DND-41 (cell line): ENCODE measurements around the gene SLC13A5.

Experiments used
- ATAC-seq: fragments of 200-7000 bp; cut with Tn5 transposase; 3 replicates; pipeline ENCODE4 v1.9.1; 2021; ENCODE audit warnings: low read depth; ENCODE audit not compliant: insufficient read depth
- DNase-seq: peaks from one replicate; pipeline ENCODE4 v3.0.0-alpha.2; 2020
- H2AFZ ChIP-seq: 2 replicates; pipeline ENCODE4 v1.6.0; 2012; ENCODE audit warnings: low read depth, low read length
- H3K27ac ChIP-seq: 2 replicates; pipeline ENCODE4 v1.5.1; 2012; ENCODE audit warnings: low read length, inconsistent platforms
- H3K27me3 ChIP-seq: fragments of 200-600 bp; sonication (generic); 2 replicates; pipeline ENCODE4 v1.6.0; 2012; ENCODE audit warnings: low read length, mild to moderate bottlenecking, inconsistent platforms; ENCODE audit not compliant: insufficient read depth, poor library complexity
- H3K36me3 ChIP-seq: 2 replicates; pipeline ENCODE4 v1.5.1; 2012; ENCODE audit warnings: low read length, inconsistent platforms; ENCODE audit not compliant: insufficient read depth
- H3K4me1 ChIP-seq: 2 replicates; pipeline ENCODE4 v1.5.1; 2012; ENCODE audit warnings: mild to moderate bottlenecking, low read length; ENCODE audit not compliant: insufficient read depth
- H3K4me2 ChIP-seq: 2 replicates; pipeline ENCODE4 v1.6.0; 2012; ENCODE audit warnings: mild to moderate bottlenecking, moderate library complexity, low read length, inconsistent platforms; ENCODE audit not compliant: insufficient read depth
- H3K4me3 ChIP-seq, 2 experiments: fragments of 200-600 bp in 1 of 2; shearing (Covaris generic) in 1 of 2; 2 replicates each; pipeline ENCODE4 v1.5.1; 2012 to 2016; ENCODE audit warnings: inconsistent platforms in 2 of 2, low read length in 2 of 2, mild to moderate bottlenecking in 2 of 2, low read depth in 1 of 2, moderate library complexity in 1 of 2
- H3K79me2 ChIP-seq: 2 replicates; pipeline ENCODE4 v1.6.0; 2012; ENCODE audit warnings: low read length, inconsistent platforms; ENCODE audit not compliant: insufficient read depth
- H3K9ac ChIP-seq: 2 replicates; pipeline ENCODE4 v1.6.0; 2012; ENCODE audit warnings: low read depth, mild to moderate bottlenecking, inconsistent platforms, low read length, moderate library complexity
- H3K9me3 ChIP-seq: 2 replicates; pipeline ENCODE4 v1.5.1; 2012; ENCODE audit warnings: low read length, moderate library complexity, mild to moderate bottlenecking, inconsistent platforms; ENCODE audit not compliant: insufficient read depth, severe bottlenecking
- H4K20me1 ChIP-seq: 2 replicates; pipeline ENCODE4 v1.6.0; 2012; ENCODE audit warnings: low read length; ENCODE audit not compliant: insufficient read depth
- CTCF ChIP-seq: IDR thresholded peaks from 2 replicates; pipeline ENCODE4 v1.5.1; 2012; ENCODE audit warnings: borderline replicate concordance, low read length, moderate library complexity, mild to moderate bottlenecking; ENCODE audit not compliant: poor library complexity, severe bottlenecking; ENCODE audit errors: extremely low read depth
- EZH2 ChIP-seq: IDR thresholded peaks from 3 replicates; pipeline ENCODE4 v1.6.1; 2012; ENCODE audit warnings: borderline replicate concordance, low read depth, mild to moderate bottlenecking, moderate library complexity, low read length, inconsistent platforms; ENCODE audit not compliant: severe bottlenecking

Gene SLC13A5

GRCh38 chr17:6714315-6714874 lies 1.2 kb upstream of the SLC13A5 start:
- H3K27ac ChIP-seq, result no peak overlapping the region
- no peak overlapping the region for H3K4me2 ChIP-seq
- ATAC-seq, result no peak
- no peaks in the 10 kb centered on the region for H3K79me2 ChIP-seq
- H3K9me3 ChIP-seq, result no peaks in the 10 kb centered on the region
- H2AFZ ChIP-seq, result no peak overlapping the region
- no peak overlapping the region for H3K4me3 ChIP-seq
- no peaks in the 10 kb centered on the region for H4K20me1 ChIP-seq
- no peaks in the 10 kb centered on the region for H3K36me3 ChIP-seq
- H3K27me3 ChIP-seq, result no peaks in the 10 kb centered on the region
- DNase-seq, result no peak
- no peaks in the 10 kb centered on the region for H3K4me1 ChIP-seq
- no peak overlapping the region for H3K9ac ChIP-seq
- TF ChIP-seq EZH2, result no peak
- TF ChIP-seq CTCF, result no peak

- no peak overlapping the region for H3K27ac ChIP-seq
- TF ChIP-seq EZH2 (no peak), CTCF (no peak)
- H3K9ac ChIP-seq, result no peak overlapping the region
- no peak overlapping the region for H2AFZ ChIP-seq
- no peak for ATAC-seq
- H3K4me3 ChIP-seq, result no peak overlapping the region
- no peak overlapping the region for H3K4me2 ChIP-seq
- H4K20me1 ChIP-seq, result no peaks in the 10 kb centered on the region
- DNase-seq, result no peak
- H3K79me2 ChIP-seq, result no peaks in the 10 kb centered on the region
- H3K36me3 ChIP-seq, result no peaks in the 10 kb centered on the region
- no peaks in the 10 kb centered on the region for H3K27me3 ChIP-seq
- no peaks in the 10 kb centered on the region for H3K4me1 ChIP-seq
- H3K9me3 ChIP-seq, result no peaks in the 10 kb centered on the region
These were observed 726 bp upstream of the SLC13A5 start for GRCh38 chr17:6713918-6714271.

- Histone ChIP-seq H2AFZ (no peak overlapping the region), H3K79me2 (no peaks in the 10 kb centered on the region), H3K4me3 (no peak overlapping the region), H3K36me3 (no peaks in the 10 kb centered on the region), H3K27ac (no peak overlapping the region), H3K4me2 (no peak overlapping the region), H3K9me3 (no peaks in the 10 kb centered on the region), H3K27me3 (peaks cover 2% of the 10 kb centered on the region), H4K20me1 (no peaks in the 10 kb centered on the region), H3K4me1 (no peaks in the 10 kb centered on the region), H3K9ac (no peak overlapping the region)
- DNase-seq (no peak), ATAC-seq (no peak)
- no peak for TF ChIP-seq EZH2
- no peak for TF ChIP-seq CTCF
These were observed 377 bp downstream of the SLC13A5 start for GRCh38 chr17:6712854-6713129.
